ENCODE measurements around the gene DDX54. TPM values are rescaled to one million over a fixed set of nuclear protein-coding genes. Genes with fewer than 3 reads are reported as not detected.

DDX54 gene

Small RNA genes within 50 kb of the gene (microRNA-seq; reads per million reads assigned to microRNA genes)
- gene MIR7106 = not detected

Data from HL-60 (cell line).